IPS DF 19.7 (cell line): ENCODE results near the gene TSR1.

ENCODE experiments used
- DNase-seq: peaks from one replicate; pipeline ENCODE4 v3.0.0-alpha.2; 2013; ENCODE audit warnings: low read depth, low spot score

Gene TSR1

GRCh38 chr17:2369039-2369438, 32.8 kb upstream of the TSR1 start:
- DNase-seq, result no peak

- no peak for DNase-seq
Measured at GRCh38 chr17:2368359-2368758, 32.1 kb upstream of the TSR1 start.

- DNase-seq, result no peak
Measured at GRCh38 chr17:2366747-2367494, 30.7 kb upstream of the TSR1 start.

GRCh38 chr17:2365132-2365531, 28.9 kb upstream of the TSR1 start:
- no peak for DNase-seq

GRCh38 chr17:2364763-2365116, 28.5 kb upstream of the TSR1 start:
- DNase-seq, result no peak

- no peak for DNase-seq
Measured at GRCh38 chr17:2363851-2364762, 27.9 kb upstream of the TSR1 start.

- no peak for DNase-seq
Measured at GRCh38 chr17:2363318-2363717, 27.1 kb upstream of the TSR1 start.

- DNase-seq, result no peak
Measured at GRCh38 chr17:2362881-2363280, 26.6 kb upstream of the TSR1 start.

- DNase-seq, result no peak
Measured at GRCh38 chr17:2362416-2362815, 26.2 kb upstream of the TSR1 start.

- DNase-seq, result no peak
Measured at GRCh38 chr17:2362016-2362415, 25.8 kb upstream of the TSR1 start.

- DNase-seq, result no peak
Measured at GRCh38 chr17:2361010-2361760, 24.9 kb upstream of the TSR1 start.

GRCh38 chr17:2357931-2358434, 21.7 kb upstream of the TSR1 start:
- no peak for DNase-seq

- DNase-seq, result no peak
Measured at GRCh38 chr17:2357237-2357636, 21.0 kb upstream of the TSR1 start.

- no peak for DNase-seq
Measured at GRCh38 chr17:2354311-2354710, 18.1 kb upstream of the TSR1 start.

GRCh38 chr17:2351269-2351668, 15.0 kb upstream of the TSR1 start:
- DNase-seq, result no peak

- DNase-seq, result peak; percentile 100
Measured at GRCh38 chr17:2347805-2348685, 11.8 kb upstream of the TSR1 start.

- no peak for DNase-seq
Measured at GRCh38 chr17:2346475-2346874, 10.2 kb upstream of the TSR1 start.

GRCh38 chr17:2344528-2344927, 8.3 kb upstream of the TSR1 start:
- DNase-seq, result no peak

GRCh38 chr17:2343421-2343820, 7.2 kb upstream of the TSR1 start:
- no peak for DNase-seq

- DNase-seq, result no peak
Measured at GRCh38 chr17:2338315-2338657, 2.0 kb upstream of the TSR1 start.
